Smooth muscle cell (in vitro differentiated cells): ENCODE data around the gene MUC5AC. TPM values are rescaled to one million over a fixed set of nuclear protein-coding genes. Genes with fewer than 3 reads are reported as not detected.

Experiments used
- DNase-seq: peaks from one replicate; lab custom pipeline; 2025; ENCODE audit not compliant: unreplicated experiment; lab: John Stamatoyannopoulos, UW
- H2AFZ ChIP-seq: fragments of 200-600 bp; sonication (generic); 2 replicates; pipeline ENCODE4 v1.6.0; 2016; ENCODE audit warnings: antibody characterized with exemption, low read depth, mild to moderate bottlenecking
- H3F3A ChIP-seq: fragments of 200-600 bp; sonication (generic); 2 replicates; pipeline ENCODE4 v1.6.0; 2017; ENCODE audit warnings: antibody characterized with exemption, low read depth
- H3K27ac ChIP-seq: fragments of 200-600 bp; sonication (generic); 2 replicates; pipeline ENCODE4 v1.5.1; 2016; ENCODE audit warnings: low read depth, mild to moderate bottlenecking
- H3K27me3 ChIP-seq: fragments of 200-600 bp; sonication (generic); 2 replicates; pipeline ENCODE4 v1.6.1; 2016; ENCODE audit warnings: low read depth, mild to moderate bottlenecking
- H3K36me3 ChIP-seq: fragments of 200-600 bp; sonication (generic); 2 replicates; pipeline ENCODE4 v1.5.1; 2016; ENCODE audit warnings: low read depth
- H3K4me1 ChIP-seq: fragments of 200-600 bp; sonication (generic); 2 replicates; pipeline ENCODE4 v1.5.1; 2016; ENCODE audit warnings: low read depth
- H3K4me2 ChIP-seq: fragments of 200-600 bp; sonication (generic); 2 replicates; pipeline ENCODE4 v1.6.0; 2016; ENCODE audit warnings: mild to moderate bottlenecking
- H3K4me3 ChIP-seq: fragments of 200-600 bp; sonication (generic); 2 replicates; pipeline ENCODE4 v1.5.1; 2016; ENCODE audit warnings: mild to moderate bottlenecking
- H3K79me2 ChIP-seq: fragments of 200-600 bp; sonication (generic); 2 replicates; pipeline ENCODE4 v1.6.0; 2016; ENCODE audit warnings: low read depth, mild to moderate bottlenecking
- H3K9ac ChIP-seq: fragments of 200-600 bp; sonication (generic); 2 replicates; pipeline ENCODE4 v1.6.0; 2016; ENCODE audit warnings: low read depth
- H3K9me3 ChIP-seq: fragments of 200-600 bp; sonication (generic); replicated peaks from 2 replicates; pipeline ENCODE4 v1.5.1; 2016; ENCODE audit warnings: low read depth
- H4K20me1 ChIP-seq: fragments of 200-600 bp; sonication (generic); 2 replicates; pipeline ENCODE4 v1.6.0; 2016; ENCODE audit warnings: low read depth
- WGBS: methylation state at CpG from one replicate; pipeline ENCODE4 v1.1.7; 2016; ENCODE audit warnings: low lambda C conversion rate; 5-methylcytosine and 5-hydroxymethylcytosine counted together
- polyA plus RNA-seq: library from polyadenylated mRNA; unstranded; fragments of >200 nt; fragmentation: Nextera tagmentation; extraction: Ambion mirVana; gene quantifications from 2 replicates; pipeline ENCODE4 v1.2.1, GENCODE V29; 2016
- total RNA-seq: library from RNA; depleted of rRNA; stranded (reverse); fragments of >200 nt; gene quantifications from 2 replicates; pipeline ENCODE4 v1.2.3, GENCODE V29; 2014
- TF ChIP-seq, protein P1 (sequence below): fragments of 200-600 bp; sonication (generic); IDR thresholded peaks from 2 replicates; pipeline ENCODE4 v1.5.1; 2017; ENCODE audit warnings: borderline replicate concordance, mild to moderate bottlenecking, antibody characterized with exemption; ENCODE audit not compliant: insufficient read depth, poor library complexity, severe bottlenecking

MUC5AC gene
- total and polyA plus RNA-seq, 2 experiments from 2014 or later: not detected

DNA sequence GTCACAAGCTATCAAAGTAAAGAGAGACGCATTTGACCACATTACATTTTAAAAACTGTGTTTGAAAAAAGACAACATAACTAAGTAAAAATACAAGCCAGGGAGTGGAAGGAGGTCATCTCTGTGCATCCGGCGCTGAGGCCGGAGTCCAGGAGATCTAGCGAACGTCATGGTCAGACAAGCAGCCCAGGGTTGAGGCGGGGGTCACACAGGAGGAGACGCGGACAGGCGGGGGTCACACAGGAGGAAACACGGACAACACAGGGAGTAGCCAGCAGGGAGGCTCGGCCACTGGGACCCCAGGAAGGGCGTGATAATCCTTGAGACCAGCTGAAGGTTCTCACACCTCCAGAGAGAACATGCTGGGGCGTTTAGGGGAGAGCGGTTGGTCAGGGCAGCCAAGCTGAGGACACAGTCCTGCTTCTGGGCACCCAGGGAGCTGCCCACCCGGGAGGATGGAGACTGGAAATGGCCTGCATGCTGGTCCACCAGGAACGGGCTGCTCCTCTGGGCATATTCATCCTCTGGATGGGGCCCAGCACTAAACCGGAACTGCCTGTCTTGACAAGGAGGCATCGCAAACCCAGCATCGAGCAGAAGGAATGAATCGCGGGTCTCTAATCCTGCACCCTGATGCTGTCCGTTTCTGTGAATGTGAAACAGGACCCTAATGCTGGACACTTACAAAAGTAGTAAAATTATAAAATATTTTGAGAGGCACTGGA, 40.9 kb upstream of the MUC5AC start:
- Histone ChIP-seq H3K36me3 (no peaks in the 10 kb centered on the region), H3K9ac (no peak overlapping the region), H3K4me3 (no peak overlapping the region), H3F3A (no peaks in the 10 kb centered on the region), H4K20me1 (no peaks in the 10 kb centered on the region), H3K4me2 (no peak overlapping the region), H2AFZ (no peak overlapping the region), H3K9me3 (no peaks in the 10 kb centered on the region), H3K79me2 (no peaks in the 10 kb centered on the region), H3K4me1 (no peaks in the 10 kb centered on the region), H3K27me3 (no peaks in the 10 kb centered on the region), H3K27ac (no peak overlapping the region)
- TF ChIP-seq, protein P1, sequence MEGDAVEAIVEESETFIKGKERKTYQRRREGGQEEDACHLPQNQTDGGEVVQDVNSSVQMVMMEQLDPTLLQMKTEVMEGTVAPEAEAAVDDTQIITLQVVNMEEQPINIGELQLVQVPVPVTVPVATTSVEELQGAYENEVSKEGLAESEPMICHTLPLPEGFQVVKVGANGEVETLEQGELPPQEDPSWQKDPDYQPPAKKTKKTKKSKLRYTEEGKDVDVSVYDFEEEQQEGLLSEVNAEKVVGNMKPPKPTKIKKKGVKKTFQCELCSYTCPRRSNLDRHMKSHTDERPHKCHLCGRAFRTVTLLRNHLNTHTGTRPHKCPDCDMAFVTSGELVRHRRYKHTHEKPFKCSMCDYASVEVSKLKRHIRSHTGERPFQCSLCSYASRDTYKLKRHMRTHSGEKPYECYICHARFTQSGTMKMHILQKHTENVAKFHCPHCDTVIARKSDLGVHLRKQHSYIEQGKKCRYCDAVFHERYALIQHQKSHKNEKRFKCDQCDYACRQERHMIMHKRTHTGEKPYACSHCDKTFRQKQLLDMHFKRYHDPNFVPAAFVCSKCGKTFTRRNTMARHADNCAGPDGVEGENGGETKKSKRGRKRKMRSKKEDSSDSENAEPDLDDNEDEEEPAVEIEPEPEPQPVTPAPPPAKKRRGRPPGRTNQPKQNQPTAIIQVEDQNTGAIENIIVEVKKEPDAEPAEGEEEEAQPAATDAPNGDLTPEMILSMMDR: no peak
- no peak for DNase-seq
- WGBS: 83% methylated on average over 23 of the region's 23 CpGs

GRCh38 chr11:1117992-1118391, 39.8 kb upstream of the MUC5AC start:
- 76% methylated on average over 6 of the region's 6 CpGs for WGBS
- H4K20me1 ChIP-seq: no peaks in the 10 kb centered on the region
- H3K4me1 ChIP-seq: no peaks in the 10 kb centered on the region
- H3K4me2 ChIP-seq: no peak overlapping the region
- H3K4me3 ChIP-seq: no peak overlapping the region
- H3K27me3 ChIP-seq: no peaks in the 10 kb centered on the region
- no peak overlapping the region for H3K27ac ChIP-seq
- H3K36me3 ChIP-seq: no peaks in the 10 kb centered on the region
- DNase-seq: no peak
- H3K9ac ChIP-seq: no peak overlapping the region
- no peaks in the 10 kb centered on the region for H3K79me2 ChIP-seq
- no peak overlapping the region for H2AFZ ChIP-seq
- H3K9me3 ChIP-seq: no peaks in the 10 kb centered on the region
- no peaks in the 10 kb centered on the region for H3F3A ChIP-seq
- TF ChIP-seq, protein P1: no peak

DNA sequence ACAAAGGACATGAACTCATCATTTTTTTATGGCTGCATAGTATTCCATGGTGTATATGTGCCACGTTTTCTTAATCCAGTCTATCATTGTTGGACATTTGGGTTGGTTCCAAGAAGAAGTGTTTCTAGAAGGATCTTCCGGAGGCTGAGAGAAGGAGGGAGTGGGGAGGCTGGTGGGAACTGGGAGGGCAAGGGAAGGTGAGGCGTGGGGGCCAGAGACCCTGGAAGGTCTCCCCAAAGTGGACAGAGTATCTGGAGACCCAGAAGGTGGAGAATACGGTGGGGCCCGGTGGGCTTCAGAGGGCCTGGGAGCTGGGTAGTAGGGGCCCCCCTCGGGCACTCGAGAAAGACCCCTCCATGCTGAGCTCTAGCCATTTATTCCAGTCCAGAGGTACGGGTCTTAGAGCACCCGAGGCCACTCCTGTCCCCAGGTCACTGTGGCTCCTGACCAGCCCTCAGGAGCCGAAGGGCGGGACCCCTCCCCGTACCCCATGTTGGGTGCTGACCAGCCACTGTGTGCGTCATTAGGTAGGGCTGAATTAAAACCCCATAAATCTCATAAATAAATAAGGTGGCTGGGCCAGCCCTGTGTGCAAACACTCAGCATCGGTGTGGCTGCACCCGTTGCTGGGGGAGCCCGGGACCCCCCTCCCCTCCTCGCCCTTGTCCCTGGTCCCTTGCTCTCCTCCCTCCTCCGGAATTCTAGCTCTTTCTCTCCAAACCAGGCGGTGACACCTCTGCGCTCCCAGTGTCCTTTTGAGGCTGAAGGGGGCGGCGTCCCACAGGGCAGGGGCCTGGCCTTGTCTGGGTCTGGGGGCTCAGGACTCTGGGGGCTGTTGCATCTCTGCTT, 38.8 kb upstream of the MUC5AC start:
- no peak overlapping the region for H3K9ac ChIP-seq
- no peak overlapping the region for H3K4me2 ChIP-seq
- DNase-seq: no peak
- H4K20me1 ChIP-seq: no peaks in the 10 kb centered on the region
- TF ChIP-seq, protein P1: no peak
- no peak overlapping the region for H2AFZ ChIP-seq
- no peaks in the 10 kb centered on the region for H3K36me3 ChIP-seq
- H3K79me2 ChIP-seq: no peaks in the 10 kb centered on the region
- no peaks in the 10 kb centered on the region for H3K27me3 ChIP-seq
- H3F3A ChIP-seq: no peaks in the 10 kb centered on the region
- no peaks in the 10 kb centered on the region for H3K4me1 ChIP-seq
- H3K4me3 ChIP-seq: no peak overlapping the region
- H3K9me3 ChIP-seq: no peaks in the 10 kb centered on the region
- WGBS: 79% methylated on average over 21 of the region's 22 CpGs
- H3K27ac ChIP-seq: no peak overlapping the region
